Jurkat, Clone E6-1 (cell line): Measurements from ENCODE around the gene JAK3. TPM values are rescaled to one million over a fixed set of nuclear protein-coding genes. Genes with fewer than 3 reads are reported as not detected.
A peak's percentile ranks its signal among the peaks of the same experiment; 100 is the strongest.
"Not testable (repeated sequence)": the region's sequence is repeated elsewhere in the genome, so short reads cannot be mapped to it uniquely, and the experiment has no call there.

ENCODE experiments used
- DNase-seq: peaks from one replicate; pipeline ENCODE4 v3.0.0-alpha.2; 2011; ENCODE audit warnings: low read depth, low spot score
- H3K4me3 ChIP-seq: 2 replicates; pipeline ENCODE4 v1.5.1; 2011; ENCODE audit warnings: mild to moderate bottlenecking, low read length, control low read depth, moderate library complexity
- polyA plus RNA-seq: library from polyadenylated mRNA; unstranded; fragments of >200 nt; gene quantifications from one replicate; pipeline ENCODE4 v1.2.1, GENCODE V29; 2012; ENCODE audit warnings: missing spikeins; ENCODE audit not compliant: insufficient read length, insufficient read depth

JAK3 gene
- polyA plus RNA-seq: 7.6 TPM

DNA sequence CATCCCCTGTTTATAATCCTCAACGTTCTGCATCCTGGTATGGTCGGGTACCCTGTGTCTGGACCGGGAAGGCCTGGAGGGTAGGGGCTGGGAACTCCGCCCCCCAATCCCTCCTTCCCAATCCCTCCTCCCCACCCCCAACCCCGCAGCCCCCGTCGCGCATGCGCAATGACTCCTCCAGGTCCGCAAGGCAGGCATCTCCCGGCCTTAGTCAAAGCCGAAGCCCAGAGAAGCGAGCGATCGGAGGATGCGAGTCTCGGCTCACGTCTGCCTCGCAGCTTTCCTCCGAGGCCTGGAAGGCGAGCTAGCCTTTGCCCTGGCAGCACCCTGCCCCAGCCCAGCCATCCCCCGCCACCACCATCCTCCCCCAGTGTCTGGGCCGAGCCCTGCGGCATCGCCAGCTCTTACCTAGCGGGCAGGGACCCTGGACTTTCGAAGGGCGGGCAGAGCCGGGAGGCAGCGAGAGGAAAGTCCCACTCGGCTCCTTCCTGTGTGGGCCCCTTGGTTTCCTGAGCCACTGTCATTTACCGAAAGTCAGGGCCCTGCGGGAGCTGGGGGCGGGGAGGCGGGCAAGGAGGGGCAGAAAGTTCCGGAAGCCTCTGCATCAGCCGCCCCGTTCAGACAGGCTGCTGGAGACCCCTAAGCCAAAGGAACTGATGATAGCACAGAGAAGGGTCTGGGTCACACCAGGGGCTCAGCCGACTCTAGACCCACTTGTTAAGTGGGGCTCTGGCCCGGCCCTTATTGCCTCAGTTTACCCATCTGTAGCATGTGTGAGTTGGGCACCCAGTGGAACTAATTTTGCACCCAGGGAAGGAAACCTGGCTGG, at the start of gene JAK3:
TSS of gene JAK3 (minus strand) at position 445 of the 829 bp plus-strand sequence. CDS start 3,565 bp downstream, outside the sequence.
- DNase-seq: peak; percentile 55
- H3K4me3 ChIP-seq: peak within 1 kb of the TSS; percentile 61

- no peak for DNase-seq
- no peak overlapping the region for H3K4me3 ChIP-seq
These were observed 46.0 kb upstream of the JAK3 start for GRCh38 chr19:17893766-17894165.

DNA sequence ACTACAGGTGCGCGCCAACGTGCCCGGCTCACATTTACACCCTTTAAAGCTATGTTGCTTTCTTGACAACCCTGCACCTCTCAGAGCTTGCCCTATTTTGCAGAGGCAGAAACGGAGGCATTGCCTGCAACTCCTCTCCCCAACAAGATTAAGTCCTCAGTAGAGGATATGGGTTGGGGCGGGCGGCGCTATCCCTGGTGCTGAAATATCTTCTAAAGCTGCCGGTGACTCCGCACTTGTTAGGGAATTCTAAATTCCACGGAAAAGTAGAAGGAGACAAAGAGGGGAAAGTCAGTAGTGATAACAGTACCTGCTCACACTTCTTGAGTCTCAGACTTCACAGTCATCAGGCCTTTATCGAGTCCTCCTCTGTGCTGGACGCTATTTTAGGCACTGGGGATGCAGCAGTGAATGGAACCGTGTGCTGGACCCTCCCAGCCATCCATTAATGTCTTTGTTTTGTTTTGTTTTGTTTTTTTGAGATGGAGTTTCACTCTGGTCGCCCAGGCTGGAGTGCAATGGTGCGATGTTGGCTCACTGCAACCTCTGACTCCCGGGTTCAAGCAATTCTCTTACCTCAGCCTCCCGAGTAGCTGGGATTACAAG, 41.9 kb upstream of the JAK3 start:
- no peak overlapping the region for H3K4me3 ChIP-seq
- no peak for DNase-seq

GRCh38 chr19:17888260-17888659, 40.5 kb upstream of the JAK3 start:
- DNase-seq: no peak
- H3K4me3 ChIP-seq: no peak overlapping the region

- not testable (repeated sequence) for DNase-seq
These were observed 39.4 kb upstream of the JAK3 start for GRCh38 chr19:17887221-17887620.

GRCh38 chr19:17886515-17886914, 38.7 kb upstream of the JAK3 start:
- no peak overlapping the region for H3K4me3 ChIP-seq
- DNase-seq: no peak

More at GRCh38 chr19:17887221-17887620, 39.4 kb upstream of the JAK3 start:
- not testable (repeated sequence) for H3K4me3 ChIP-seq

- DNase-seq: no peak
- no peak overlapping the region for H3K4me3 ChIP-seq
These were observed 36.0 kb upstream of the JAK3 start for GRCh38 chr19:17883627-17884410.

- H3K4me3 ChIP-seq: no peak overlapping the region
- DNase-seq: no peak
These were observed 33.9 kb upstream of the JAK3 start for GRCh38 chr19:17881701-17882100.

- H3K4me3 ChIP-seq: no peak overlapping the region
- no peak for DNase-seq
These were observed 31.7 kb upstream of the JAK3 start for GRCh38 chr19:17879466-17879865.

- no peak overlapping the region for H3K4me3 ChIP-seq
- DNase-seq: no peak
These were observed 29.9 kb upstream of the JAK3 start for GRCh38 chr19:17877696-17878095.

GRCh38 chr19:17874758-17875135, 27.0 kb upstream of the JAK3 start:
- no peak overlapping the region for H3K4me3 ChIP-seq

GRCh38 chr19:17873786-17874757, 26.3 kb upstream of the JAK3 start:
- peak; percentile 41 for DNase-seq
- peak overlapping the region; percentile 40 for H3K4me3 ChIP-seq

More at GRCh38 chr19:17874758-17875135, 27.0 kb upstream of the JAK3 start:
- DNase-seq: no peak

DNA sequence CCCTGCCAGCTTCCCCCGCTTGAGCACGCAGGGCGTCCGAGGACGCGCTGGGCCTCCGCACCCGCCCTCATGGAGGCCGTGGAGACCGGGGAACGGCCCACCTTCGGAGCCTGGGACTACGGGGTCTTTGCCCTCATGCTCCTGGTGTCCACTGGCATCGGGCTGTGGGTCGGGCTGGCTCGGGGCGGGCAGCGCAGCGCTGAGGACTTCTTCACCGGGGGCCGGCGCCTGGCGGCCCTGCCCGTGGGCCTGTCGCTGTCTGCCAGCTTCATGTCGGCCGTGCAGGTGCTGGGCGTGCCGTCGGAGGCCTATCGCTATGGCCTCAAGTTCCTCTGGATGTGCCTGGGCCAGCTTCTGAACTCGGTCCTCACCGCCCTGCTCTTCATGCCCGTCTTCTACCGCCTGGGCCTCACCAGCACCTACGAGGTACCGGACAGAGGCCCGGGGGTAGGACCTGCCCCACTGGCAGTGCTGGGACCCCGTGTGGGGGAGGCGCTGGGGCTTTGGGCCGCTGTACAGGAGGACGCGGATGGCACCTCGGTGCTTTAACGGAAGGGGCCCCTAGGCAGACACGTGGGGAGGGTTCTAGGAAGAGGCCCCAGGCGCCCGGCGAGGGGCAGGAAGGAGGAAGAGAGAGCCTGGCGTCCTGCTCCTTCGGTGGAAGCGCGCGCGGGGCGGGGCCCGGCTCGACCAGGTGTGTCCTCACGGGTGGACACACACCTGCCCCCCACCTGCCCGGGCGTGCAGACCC, 24.6 kb upstream of the JAK3 start:
- DNase-seq: no peak
- H3K4me3 ChIP-seq: no peak overlapping the region

DNA sequence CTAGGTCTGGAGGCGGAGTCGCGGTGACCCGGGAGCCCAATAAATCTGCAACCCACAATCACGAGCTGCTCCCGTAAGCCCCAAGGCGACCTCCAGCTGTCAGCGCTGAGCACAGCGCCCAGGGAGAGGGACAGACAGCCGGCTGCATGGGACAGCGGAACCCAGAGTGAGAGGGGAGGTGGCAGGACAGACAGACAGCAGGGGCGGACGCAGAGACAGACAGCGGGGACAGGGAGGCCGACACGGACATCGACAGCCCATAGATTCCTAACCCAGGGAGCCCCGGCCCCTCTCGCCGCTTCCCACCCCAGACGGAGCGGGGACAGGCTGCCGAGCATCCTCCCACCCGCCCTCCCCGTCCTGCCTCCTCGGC, 24.1 kb upstream of the JAK3 start, which contains the start of gene SLC5A5:
TSS of gene SLC5A5 (plus strand) at position 68 of the 373 bp plus-strand sequence. CDS start 375 bp downstream, outside the sequence.
- no peak for DNase-seq

GRCh38 chr19:17871032-17871877, 23.5 kb upstream of the JAK3 start:
- no peak for DNase-seq
- no peak overlapping the region for H3K4me3 ChIP-seq

More for the DNA sequence above, 24.1 kb upstream of the JAK3 start, which contains the start of gene SLC5A5:
- H3K4me3 ChIP-seq: no peak within 1 kb of the TSS

DNA sequence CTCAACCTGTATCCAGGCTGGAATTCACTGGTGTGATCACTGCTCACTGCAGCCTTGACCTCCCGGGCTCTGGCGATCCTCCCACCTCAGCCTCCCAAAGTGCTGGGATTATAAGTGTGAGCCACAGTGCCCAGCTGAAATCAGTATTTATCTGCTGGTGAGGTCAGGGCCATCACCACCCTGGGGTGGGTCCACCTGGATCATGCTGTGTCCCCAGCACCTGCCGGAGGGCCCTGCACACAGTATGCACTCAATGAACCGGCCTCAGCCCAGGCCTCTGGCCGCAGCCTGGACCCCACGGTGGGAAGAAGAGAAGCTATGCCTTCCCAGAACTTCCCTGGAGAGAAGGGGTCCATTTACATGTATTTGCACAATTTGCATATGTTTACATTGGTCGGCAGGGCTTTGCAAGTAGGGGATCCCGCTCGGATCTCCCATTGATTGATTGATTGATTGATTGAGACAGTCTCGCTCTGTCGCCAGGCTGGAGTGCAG, 21.4 kb upstream of the JAK3 start:
- no peak overlapping the region for H3K4me3 ChIP-seq
- no peak for DNase-seq

DNA sequence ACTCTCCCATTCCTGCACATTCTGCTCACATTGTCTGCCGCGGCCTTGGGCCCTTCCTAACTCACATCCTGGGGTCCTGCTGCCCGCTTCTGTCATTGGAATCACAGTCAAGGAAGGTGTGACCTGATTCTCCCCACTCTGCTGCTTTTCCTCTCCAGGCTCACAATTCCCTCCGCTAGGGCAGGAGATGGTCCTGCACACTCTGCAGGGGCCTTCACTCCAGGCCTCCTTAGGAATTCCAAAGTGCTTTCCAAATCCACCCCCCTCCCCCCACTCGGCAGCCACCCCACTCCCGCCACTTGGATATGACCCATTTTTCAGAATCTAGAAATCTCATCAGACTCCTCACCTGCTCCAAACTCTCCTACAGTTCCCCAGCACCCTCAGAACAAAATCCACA, 20.9 kb upstream of the JAK3 start:
- DNase-seq: no peak
- no peak overlapping the region for H3K4me3 ChIP-seq
